Upper lobe of left lung (tissue), 4 donors: ENCODE data around the gene NAA80.
"Not testable (repeated sequence)": the region's sequence is repeated elsewhere in the genome, so short reads cannot be mapped to it uniquely, and the experiment has no call there.

Source experiments
- POLR2A ChIP-seq, 4 donors: fragments of 450-650 bp; IDR thresholded peaks; one replicate each; pipeline ENCODE4 v1.5.1; 2016 to 2017; ENCODE audit warnings: antibody characterized with exemption in 4 of 4, mild to moderate bottlenecking in 2 of 4
- TF ChIP-seq, protein P1 (sequence below), 6 experiments: fragments of 450-650 bp in 4 of 6; fragments of 200-600 bp in 2 of 6; sonication (generic) in 2 of 6; IDR thresholded peaks; one replicate each; pipeline ENCODE4 v1.5.1; 2016 to 2019; ENCODE audit warnings: antibody characterized with exemption in 6 of 6

DNA sequence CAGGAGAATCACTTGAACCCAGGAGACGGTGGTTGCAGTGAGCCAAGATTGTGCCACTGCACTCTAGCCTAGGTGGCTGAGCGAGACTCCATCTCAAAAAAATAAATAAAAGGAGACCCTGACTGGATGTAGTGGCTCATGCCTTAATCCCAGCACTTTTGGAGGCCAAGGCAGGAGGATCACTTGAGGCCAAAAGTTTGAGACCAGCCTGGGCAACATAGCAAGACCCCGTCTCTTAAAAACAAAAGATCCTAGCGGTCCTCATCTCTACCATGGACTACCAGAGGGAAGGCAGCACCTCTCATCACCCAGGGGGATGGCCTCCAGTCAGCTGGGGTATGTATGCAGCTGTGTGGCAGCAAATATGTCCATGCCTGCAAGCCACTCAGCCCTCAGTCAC, 37.0 kb downstream of the NAA80 start:
- TF ChIP-seq, protein P1, sequence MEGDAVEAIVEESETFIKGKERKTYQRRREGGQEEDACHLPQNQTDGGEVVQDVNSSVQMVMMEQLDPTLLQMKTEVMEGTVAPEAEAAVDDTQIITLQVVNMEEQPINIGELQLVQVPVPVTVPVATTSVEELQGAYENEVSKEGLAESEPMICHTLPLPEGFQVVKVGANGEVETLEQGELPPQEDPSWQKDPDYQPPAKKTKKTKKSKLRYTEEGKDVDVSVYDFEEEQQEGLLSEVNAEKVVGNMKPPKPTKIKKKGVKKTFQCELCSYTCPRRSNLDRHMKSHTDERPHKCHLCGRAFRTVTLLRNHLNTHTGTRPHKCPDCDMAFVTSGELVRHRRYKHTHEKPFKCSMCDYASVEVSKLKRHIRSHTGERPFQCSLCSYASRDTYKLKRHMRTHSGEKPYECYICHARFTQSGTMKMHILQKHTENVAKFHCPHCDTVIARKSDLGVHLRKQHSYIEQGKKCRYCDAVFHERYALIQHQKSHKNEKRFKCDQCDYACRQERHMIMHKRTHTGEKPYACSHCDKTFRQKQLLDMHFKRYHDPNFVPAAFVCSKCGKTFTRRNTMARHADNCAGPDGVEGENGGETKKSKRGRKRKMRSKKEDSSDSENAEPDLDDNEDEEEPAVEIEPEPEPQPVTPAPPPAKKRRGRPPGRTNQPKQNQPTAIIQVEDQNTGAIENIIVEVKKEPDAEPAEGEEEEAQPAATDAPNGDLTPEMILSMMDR (IDR thresholded peaks at IDR 0.05) = not testable (repeated sequence)
- not testable (repeated sequence) for TF ChIP-seq POLR2A (IDR thresholded peaks at IDR 0.05)
